ENCODE data around the gene TEX101. TPM values are rescaled to one million over a fixed set of nuclear protein-coding genes. Genes with fewer than 3 reads are reported as not detected.

Gene TEX101
- total and polyA plus RNA-seq, 8 donors = 0.28 TPM; not detected in 7

DNA sequence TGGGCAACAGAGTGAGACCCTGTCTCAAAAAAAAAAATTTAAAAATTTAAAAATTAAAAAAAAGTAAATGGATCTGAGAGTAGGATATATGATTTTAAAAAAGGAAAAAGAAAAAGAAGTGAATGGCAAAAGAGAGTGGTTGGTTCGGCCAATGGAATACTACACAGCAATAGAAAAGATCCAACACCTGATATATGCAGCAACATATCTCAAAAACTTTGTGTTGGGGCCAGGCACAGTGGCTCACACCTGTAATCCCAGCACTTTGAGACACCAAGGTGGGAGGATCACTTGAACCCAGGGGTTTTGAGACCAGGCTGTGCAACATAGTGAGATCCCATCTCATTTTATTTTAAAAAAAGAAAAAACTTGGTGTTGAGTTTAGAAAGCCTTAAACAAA lies 52.1 kb downstream of the TEX101 start:
- Histone ChIP-seq H3K4me1 (peaks cover 7 to 33% (median 20%) of the 10 kb centered on the region in 4 donors), H3K27me3 (peaks cover 0 to 12% (median 0%) of the 10 kb centered on the region in 3 donors), H3K9me3 (no peaks in the 10 kb centered on the region), H3K4me3 (no peak overlapping the region), H3K36me3 (no peaks in the 10 kb centered on the region), H3K27ac (no peak overlapping the region)
- WGBS, 5 donors = 91 to 100% (median 97%) methylated on average over 1 of the region's 1 CpG
- TF ChIP-seq EP300 (IDR thresholded peaks at IDR 0.05) (no peak), POLR2A (IDR thresholded peaks at IDR 0.05) (no peak), POLR2AphosphoS5 (IDR thresholded peaks at IDR 0.05) (no peak)
- TF ChIP-seq, protein P1, sequence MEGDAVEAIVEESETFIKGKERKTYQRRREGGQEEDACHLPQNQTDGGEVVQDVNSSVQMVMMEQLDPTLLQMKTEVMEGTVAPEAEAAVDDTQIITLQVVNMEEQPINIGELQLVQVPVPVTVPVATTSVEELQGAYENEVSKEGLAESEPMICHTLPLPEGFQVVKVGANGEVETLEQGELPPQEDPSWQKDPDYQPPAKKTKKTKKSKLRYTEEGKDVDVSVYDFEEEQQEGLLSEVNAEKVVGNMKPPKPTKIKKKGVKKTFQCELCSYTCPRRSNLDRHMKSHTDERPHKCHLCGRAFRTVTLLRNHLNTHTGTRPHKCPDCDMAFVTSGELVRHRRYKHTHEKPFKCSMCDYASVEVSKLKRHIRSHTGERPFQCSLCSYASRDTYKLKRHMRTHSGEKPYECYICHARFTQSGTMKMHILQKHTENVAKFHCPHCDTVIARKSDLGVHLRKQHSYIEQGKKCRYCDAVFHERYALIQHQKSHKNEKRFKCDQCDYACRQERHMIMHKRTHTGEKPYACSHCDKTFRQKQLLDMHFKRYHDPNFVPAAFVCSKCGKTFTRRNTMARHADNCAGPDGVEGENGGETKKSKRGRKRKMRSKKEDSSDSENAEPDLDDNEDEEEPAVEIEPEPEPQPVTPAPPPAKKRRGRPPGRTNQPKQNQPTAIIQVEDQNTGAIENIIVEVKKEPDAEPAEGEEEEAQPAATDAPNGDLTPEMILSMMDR (IDR thresholded peaks at IDR 0.05) = no peak
- intact Hi-C loops (cut with DNase I; ENCODE audit: low total_unique reads) = loop anchor here (10.0 kb wide), 1 partner anchor 198 kb away; no protein-coding TSS in a partner anchor
- DNase-seq = no peak

DNA sequence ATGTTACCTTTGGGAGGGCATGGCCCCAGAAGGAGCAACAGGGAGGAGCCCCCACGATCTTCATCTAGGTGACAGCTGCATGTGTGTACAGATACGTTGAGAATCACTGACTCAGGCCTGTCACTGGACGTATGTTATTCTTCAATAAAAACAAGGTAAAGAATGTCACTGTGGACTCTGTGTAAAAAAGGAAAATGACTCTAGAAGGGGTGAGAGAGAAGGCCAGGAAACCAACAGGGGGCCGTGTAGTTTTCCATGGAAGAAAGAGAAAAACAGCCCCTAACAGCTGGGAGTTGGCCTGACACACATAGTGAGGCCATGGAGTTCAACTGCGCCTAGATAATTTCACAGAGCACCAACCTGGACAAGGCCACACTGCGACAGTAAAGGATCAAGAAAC lies 52.6 kb downstream of the TEX101 start:
- H3K27me3 ChIP-seq = peaks cover 0 to 12% (median 0%) of the 10 kb centered on the region in 3 donors
- H3K4me3 ChIP-seq = no peak overlapping the region
- no peaks in the 10 kb centered on the region for H3K9me3 ChIP-seq
- H3K36me3 ChIP-seq = no peaks in the 10 kb centered on the region
- TF ChIP-seq POLR2A (IDR thresholded peaks at IDR 0.05) = no peak
- no peak for TF ChIP-seq EP300 (IDR thresholded peaks at IDR 0.05)
- TF ChIP-seq, protein P1 (IDR thresholded peaks at IDR 0.05) = no peak
- no peak for TF ChIP-seq POLR2AphosphoS5 (IDR thresholded peaks at IDR 0.05)
- WGBS, 5 donors = 77 to 86% (median 85%) methylated on average over 6 of the region's 6 CpGs
- intact Hi-C loops (cut with DNase I; ENCODE audit: low total_unique reads) = loop anchor here (10.0 kb wide), 1 partner anchor 198 kb away; no protein-coding TSS in a partner anchor
- peaks cover 7 to 32% (median 20%) of the 10 kb centered on the region in 4 donors for H3K4me1 ChIP-seq
- H3K27ac ChIP-seq = no peak overlapping the region
- no peak for DNase-seq

DNA sequence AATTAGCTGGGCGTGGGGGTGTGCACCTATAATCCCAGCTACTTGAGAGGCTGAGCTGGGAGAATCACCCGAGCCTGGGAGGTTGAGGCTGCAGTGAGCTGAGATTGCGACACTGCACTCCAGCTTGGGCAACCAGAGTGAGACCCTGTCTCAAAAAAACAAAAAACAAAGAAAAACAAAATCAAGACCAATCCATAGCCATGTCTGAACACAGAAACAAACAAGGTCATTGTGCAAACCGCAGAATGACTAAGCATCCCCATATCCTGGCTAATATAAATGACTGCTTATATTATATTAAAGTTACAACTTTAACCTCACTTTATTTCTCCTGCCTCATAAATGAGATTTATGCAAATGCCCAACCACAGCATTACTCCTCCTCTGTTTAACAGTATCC lies 53.0 kb downstream of the TEX101 start:
- Histone ChIP-seq H3K4me3 (no peak overlapping the region), H3K27ac (no peak overlapping the region), H3K9me3 (no peaks in the 10 kb centered on the region), H3K27me3 (peaks cover 0 to 12% (median 0%) of the 10 kb centered on the region in 3 donors), H3K36me3 (no peaks in the 10 kb centered on the region), H3K4me1 (peaks cover 7 to 27% (median 19%) of the 10 kb centered on the region in 4 donors)
- 73 to 84% (median 77%) methylated on average over 4 of the region's 4 CpGs for WGBS, 5 donors
- no peak for DNase-seq
- intact Hi-C loops (cut with DNase I; ENCODE audit: low total_unique reads) = loop anchor here (10.0 kb wide), 1 partner anchor 197 kb away; no protein-coding TSS in a partner anchor
- no peak for TF ChIP-seq EP300 (IDR thresholded peaks at IDR 0.05)
- no peak for TF ChIP-seq POLR2AphosphoS5 (IDR thresholded peaks at IDR 0.05)
- no peak for TF ChIP-seq POLR2A (IDR thresholded peaks at IDR 0.05)
- TF ChIP-seq, protein P1 (IDR thresholded peaks at IDR 0.05) = no peak

Other genes starting within 250 kb of the TEX101 start
- not detected for gene PSG5, start 228.4 kb upstream of the TEX101 start, total RNA-seq
- gene PSG5, start 228.4 kb upstream of the TEX101 start, polyA plus RNA-seq = not detected
- not detected for gene PSG4, start 209.3 kb upstream of the TEX101 start, total RNA-seq
- gene PSG4, start 209.3 kb upstream of the TEX101 start, polyA plus RNA-seq = under 1 TPM in 1 of 3 donors, not detected in 2; 0.38 TPM
- gene PSG9, start 145.4 kb upstream of the TEX101 start, total RNA-seq = not detected
- gene PSG9, start 145.4 kb upstream of the TEX101 start, polyA plus RNA-seq = not detected
- gene CD177, start 61.2 kb upstream of the TEX101 start, total RNA-seq = 10 to 100 TPM in 1 of 5 donors, 1 to 10 TPM in 2, not detected in 2; 2.8 to 11.3 (median 4.5) TPM
- gene CD177, start 61.2 kb upstream of the TEX101 start, polyA plus RNA-seq = 1 to 10 TPM in 1 of 3 donors, under 1 TPM in 1, not detected in 1; 0.25 to 1.1 TPM
- under 1 TPM in 3 of 5 donors, not detected in 2; 0.29 to 0.55 (median 0.45) TPM for gene LYPD3, start 50.7 kb downstream of the TEX101 start, total RNA-seq
- gene LYPD3, start 50.7 kb downstream of the TEX101 start, polyA plus RNA-seq = 10 to 100 TPM in 1 of 3 donors, 1 to 10 TPM in 1, under 1 TPM in 1; 0.76 to 72.4 (median 2.2) TPM
- 10 to 100 TPM in 1 of 5 donors, 1 to 10 TPM in 3, not detected in 1; 2.0 to 55.3 (median 8.5) TPM for gene PHLDB3, start 89.9 kb downstream of the TEX101 start, total RNA-seq
- gene PHLDB3, start 89.9 kb downstream of the TEX101 start, polyA plus RNA-seq = 10 to 100 TPM in 2 of 3 donors, 1 to 10 TPM in 1; 9.5 to 24.9 (median 13.9) TPM
- gene ETHE1, start 112.3 kb downstream of the TEX101 start, total RNA-seq = 100 to 1,000 TPM in 1 of 5 donors, 10 to 100 TPM in 4; 43.5 to 157 (median 61.1) TPM
- gene ETHE1, start 112.3 kb downstream of the TEX101 start, polyA plus RNA-seq = 10 to 100 TPM; 42.6 to 55.5 (median 42.8) TPM
- gene ZNF575, start 118.3 kb downstream of the TEX101 start, total RNA-seq = 10 to 100 TPM in 1 of 5 donors, 1 to 10 TPM in 1, not detected in 3; 7.8 to 23.5 TPM
- gene ZNF575, start 118.3 kb downstream of the TEX101 start, polyA plus RNA-seq = under 1 TPM; 0.37 to 0.76 (median 0.65) TPM
- gene XRCC1, start 160.6 kb downstream of the TEX101 start, total RNA-seq = 10 to 100 TPM; 10.8 to 42.5 (median 16.8) TPM
- gene XRCC1, start 160.6 kb downstream of the TEX101 start, polyA plus RNA-seq = 10 to 100 TPM; 13.1 to 24.3 (median 18.0) TPM
- 10 to 100 TPM in 1 of 5 donors, 1 to 10 TPM in 2, under 1 TPM in 1, not detected in 1; 0.14 to 18.7 (median 4.3) TPM for gene PINLYP, start 160.9 kb downstream of the TEX101 start, total RNA-seq
- gene PINLYP, start 160.9 kb downstream of the TEX101 start, polyA plus RNA-seq = 10 to 100 TPM in 2 of 3 donors, 1 to 10 TPM in 1; 8.0 to 16.8 (median 15.7) TPM
- 10 to 100 TPM in 4 of 5 donors, 1 to 10 TPM in 1; 5.3 to 57.1 (median 25.3) TPM for gene IRGQ, start 181.2 kb downstream of the TEX101 start, total RNA-seq
- gene IRGQ, start 181.2 kb downstream of the TEX101 start, polyA plus RNA-seq = 1 to 10 TPM; 2.0 to 4.9 (median 2.6) TPM
- gene ZNF576, start 181.7 kb downstream of the TEX101 start, total RNA-seq = 10 to 100 TPM in 3 of 5 donors, 1 to 10 TPM in 1, not detected in 1; 4.2 to 21.6 (median 15.9) TPM
- gene ZNF576, start 181.7 kb downstream of the TEX101 start, polyA plus RNA-seq = 10 to 100 TPM; 13.7 to 18.2 (median 14.9) TPM
- not detected for gene SRRM5, start 197.2 kb downstream of the TEX101 start, total RNA-seq
- under 1 TPM in 2 of 3 donors, not detected in 1; 0.45 to 0.50 TPM for gene SRRM5, start 197.2 kb downstream of the TEX101 start, polyA plus RNA-seq
- gene ZNF428, start 204.7 kb downstream of the TEX101 start, total RNA-seq = 10 to 100 TPM in 4 of 5 donors, 1 to 10 TPM in 1; 7.8 to 72.7 (median 11.2) TPM
- 10 to 100 TPM; 30.9 to 47.9 (median 42.8) TPM for gene ZNF428, start 204.7 kb downstream of the TEX101 start, polyA plus RNA-seq
- 1 to 10 TPM in 4 of 5 donors, not detected in 1; 4.9 to 8.6 (median 6.2) TPM for gene CADM4, start 225.0 kb downstream of the TEX101 start, total RNA-seq
- gene CADM4, start 225.0 kb downstream of the TEX101 start, polyA plus RNA-seq = 10 to 100 TPM in 1 of 3 donors, 1 to 10 TPM in 2; 5.0 to 14.2 (median 8.9) TPM